Stimulated activated CD8-positive, alpha-beta memory T cell treated with anti-CD3 and anti-CD28 coated beads, Interleukin-2, amount 100 ng/mL, for 1 hour (primary cell): Measurements from ENCODE around the gene PFDN5.
"Not testable (repeated sequence)": the region's sequence is repeated elsewhere in the genome, so short reads cannot be mapped to it uniquely, and the experiment has no call there.

Source experiments
- DNase-seq, 2 donors: peaks; one replicate each; pipeline ENCODE4 v3.0.0-alpha.2; 2020; ENCODE audit warnings: low read depth in 2 of 2

PFDN5 gene

DNA sequence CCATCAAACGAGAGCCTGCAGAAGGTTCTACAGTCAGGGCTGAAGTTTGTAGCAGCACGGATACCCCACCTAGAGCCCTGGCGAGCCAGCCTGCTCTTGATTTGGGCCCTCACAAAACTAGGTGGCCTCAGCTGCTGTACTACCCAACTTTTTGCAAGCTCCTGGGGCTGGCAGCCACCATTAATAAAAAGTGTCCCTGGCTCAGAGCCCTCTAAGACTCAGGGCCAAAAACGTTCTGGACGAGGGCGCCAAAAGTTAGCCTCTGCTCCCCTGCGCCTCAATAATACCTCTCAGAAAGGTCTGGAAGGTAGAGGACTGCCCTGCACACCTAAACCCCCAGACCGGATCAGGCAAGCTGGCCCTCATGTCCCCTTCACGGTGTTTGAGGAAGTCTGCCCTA, 8.9 kb upstream of the PFDN5 start:
- no peak for DNase-seq

DNA sequence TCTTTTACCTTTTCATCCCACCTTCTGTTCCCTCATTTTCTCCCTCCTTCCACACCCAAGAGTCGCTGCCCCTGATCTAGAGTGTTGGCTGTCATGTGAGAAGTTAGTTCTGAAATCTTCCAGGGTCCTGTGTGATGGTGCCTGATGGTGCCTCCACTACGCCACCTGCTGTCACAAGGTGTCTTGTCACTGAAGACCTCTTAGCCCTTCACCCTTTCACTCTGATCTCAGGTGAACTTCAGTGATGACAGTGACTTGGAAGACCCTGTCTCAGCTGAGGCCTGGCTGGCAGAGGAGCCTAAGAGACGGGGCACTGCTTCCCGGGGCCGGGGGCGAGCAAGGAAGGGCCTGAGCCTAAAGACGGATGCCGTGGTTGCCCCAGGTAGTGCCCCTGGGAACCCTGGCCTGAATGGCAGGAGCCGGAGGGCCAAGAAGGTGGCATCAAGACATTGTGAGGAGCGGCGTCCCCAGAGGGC, 7.6 kb upstream of the PFDN5 start:
- peak; percentile 39 to 50 for DNase-seq

DNA sequence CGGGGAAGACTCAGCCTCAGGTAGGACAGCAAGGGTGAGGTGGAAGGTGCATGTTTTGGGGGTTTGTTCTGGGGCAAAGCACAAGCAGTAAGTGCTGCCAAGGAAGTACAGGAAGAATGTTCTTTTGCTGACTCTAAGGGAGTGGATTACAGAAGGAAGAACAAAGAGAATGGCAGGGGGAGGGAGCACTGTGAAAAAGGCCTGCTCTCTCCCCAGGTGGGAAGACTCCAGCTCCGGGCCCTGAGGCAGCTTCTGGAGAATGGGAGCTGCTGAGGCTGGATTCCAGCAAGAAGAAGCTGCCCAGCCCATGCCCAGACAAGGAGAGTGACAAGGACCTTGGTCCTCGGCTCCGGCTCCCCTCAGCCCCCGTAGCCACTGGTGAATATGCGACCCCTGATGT, 7.0 kb upstream of the PFDN5 start:
- DNase-seq: no peak

DNA sequence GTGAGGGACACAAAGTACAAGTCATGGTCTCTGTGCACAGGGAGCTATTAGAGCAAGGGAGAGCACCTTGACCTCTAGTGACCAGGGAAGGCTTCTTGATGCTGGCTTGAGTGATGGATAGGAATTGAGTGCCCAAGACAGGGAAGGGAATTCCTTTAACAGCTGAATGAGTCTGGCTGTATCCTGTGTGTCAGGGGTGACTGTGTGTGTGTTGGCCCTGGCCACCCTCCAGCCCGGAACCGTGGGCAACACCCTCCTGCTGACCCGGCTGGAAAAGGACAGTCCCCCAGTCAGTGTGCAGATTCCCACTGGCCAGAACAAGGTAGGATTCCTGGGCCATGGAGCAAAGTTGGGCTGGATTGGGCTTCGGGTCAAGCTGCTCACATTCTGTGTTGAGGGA, 5.5 kb upstream of the PFDN5 start:
- DNase-seq: no peak

DNA sequence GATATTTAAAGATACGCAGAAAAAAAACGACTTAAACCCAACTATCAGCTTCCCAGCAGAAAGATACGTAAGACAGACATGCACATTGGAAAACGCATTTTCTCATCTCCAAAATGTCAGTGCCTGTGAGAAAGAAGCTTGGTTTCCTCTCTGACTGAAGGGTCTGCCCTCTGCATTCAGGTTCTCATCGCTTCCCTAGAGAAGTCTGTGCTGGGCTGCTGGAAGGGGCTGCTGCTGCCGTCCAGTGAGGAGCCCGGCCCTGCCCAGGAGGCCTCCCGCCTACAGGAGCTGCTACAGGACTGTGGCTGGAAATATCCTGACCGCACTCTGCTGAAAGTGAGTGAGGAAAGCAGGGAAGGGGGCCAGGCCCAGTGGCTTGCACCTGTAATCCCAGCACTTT, 4.7 kb upstream of the PFDN5 start:
- no peak for DNase-seq

DNA sequence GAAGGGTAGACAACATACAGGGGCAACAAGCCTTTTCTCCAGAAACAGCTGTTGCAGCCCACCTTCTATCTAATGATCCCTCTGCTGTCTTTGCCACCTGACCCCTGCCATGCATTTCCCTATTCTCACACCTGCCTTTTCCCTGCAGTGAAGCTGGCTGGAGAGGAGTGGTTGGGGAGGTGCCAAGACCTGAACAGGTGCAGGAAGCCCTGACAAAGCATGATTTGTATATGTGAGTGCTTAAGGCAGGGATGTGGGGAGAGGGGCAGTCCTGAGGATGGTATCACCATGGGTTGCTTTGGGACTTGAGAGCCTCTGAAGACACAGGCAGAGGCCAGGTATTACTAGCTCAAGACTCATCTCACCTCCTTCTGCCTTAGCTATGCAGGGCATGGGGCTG, 2.9 kb upstream of the PFDN5 start:
- no peak for DNase-seq

DNA sequence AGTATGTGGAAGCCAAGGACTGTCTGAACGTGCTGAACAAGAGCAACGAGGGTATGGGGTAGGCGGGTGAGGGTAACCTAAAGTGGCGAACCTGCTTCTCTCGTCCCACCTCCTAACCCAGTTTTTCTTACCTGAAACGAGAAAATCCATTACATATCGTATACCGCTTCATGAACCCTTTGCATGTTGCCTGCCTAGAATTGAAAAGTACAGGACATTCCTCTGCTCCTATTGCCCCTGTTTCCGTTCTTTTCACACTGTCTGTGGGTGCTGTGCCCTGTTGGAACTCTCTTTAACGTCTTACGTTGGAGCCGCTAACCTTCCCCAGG, 513 bp downstream of the PFDN5 start:
- DNase-seq: no peak

DNA sequence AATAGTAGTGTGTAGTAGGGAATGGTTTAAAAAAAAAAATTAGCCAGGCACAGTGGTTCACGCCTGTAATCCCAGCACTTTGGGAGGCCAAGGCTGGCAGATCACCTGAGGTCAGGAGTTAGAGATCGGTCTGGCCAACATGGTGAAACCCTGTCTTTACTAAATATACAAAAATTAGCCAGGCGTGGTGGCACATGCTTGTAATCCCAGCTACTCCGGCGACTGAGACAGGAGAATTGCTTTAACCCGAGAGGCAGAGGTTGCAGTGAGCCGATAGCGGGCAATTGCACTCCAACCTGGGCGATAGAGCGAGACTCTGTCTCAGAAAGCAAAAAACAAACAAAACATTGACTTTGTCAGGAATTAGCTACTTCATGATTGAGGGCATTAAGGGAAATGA, 1.8 kb downstream of the PFDN5 start:
- not testable (repeated sequence) for DNase-seq

DNA sequence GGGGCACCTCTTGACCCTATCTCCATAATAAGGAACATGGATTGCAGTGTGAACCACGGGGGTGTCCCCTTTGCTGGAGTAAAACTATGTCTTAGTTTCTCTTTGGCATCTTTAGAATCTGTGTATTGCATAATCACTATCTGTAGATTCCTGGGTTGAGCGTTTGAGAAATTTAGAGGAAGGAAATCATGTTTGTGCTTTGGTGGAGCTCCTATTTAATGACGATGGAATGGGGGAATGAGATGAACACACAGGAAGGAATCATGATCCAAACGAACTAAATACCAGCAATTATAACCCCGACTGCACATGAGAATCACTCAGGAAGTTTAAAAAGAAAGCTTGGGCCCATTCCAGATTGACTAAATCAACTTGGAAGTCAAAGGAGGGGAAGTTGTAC, 2.8 kb downstream of the PFDN5 start:
- DNase-seq: no peak

DNA sequence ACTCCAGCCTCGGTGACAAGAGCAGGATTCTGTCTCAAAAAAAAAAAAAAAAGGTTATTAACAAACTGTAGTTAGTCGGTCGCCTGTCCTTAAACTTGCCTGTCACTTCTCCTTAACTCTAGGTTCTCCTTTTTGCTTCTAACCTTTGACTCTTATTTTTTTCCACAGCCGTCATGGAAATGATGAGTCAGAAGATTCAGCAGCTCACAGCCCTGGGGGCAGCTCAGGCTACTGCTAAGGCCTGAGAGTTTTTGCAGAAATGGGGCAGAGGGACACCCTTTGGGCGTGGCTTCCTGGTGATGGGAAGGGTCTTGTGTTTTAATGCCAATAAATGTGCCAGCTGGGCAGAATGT, 3.7 kb downstream of the PFDN5 start:
- no peak for DNase-seq

DNA sequence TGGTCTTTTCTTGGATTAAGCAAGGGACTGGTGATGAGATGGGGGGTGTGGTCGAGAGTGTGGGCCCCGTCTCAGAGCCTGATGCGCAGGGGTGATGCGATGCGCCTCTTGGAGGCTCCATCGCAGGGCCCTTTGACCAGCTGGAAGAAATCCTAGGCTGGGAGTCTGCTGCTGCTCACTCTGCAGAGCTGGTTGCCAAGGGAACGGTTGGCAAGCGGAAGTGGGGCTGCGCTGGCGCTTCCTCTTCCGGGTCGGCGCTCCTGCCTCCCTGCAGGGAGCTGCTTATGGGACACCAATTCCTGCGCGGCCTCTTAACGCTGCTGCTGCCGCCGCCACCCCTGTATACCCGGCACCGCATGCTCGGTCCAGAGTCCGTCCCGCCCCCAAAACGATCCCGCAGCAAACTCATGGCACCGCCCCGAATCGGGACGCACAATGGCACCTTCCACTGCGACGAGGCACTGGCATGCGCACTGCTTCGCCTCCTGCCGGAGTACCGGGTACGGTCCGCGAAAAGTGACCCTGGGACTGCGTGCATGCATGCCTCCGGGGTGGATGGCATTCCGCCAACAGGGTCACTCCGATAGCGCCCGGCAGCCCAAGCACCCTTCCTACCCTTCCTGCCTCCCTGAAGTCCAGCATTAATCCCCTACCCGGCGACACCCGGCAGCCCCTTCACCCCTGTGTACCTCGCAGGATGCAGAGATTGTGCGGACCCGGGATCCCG, 4.3 kb downstream of the PFDN5 start, which contains the start of gene MYG1:
Gene MYG1, plus strand, starts transcription at position 242 of the 727 bp plus-strand sequence. Its CDS starts 43 bp downstream, at position 285.
- DNase-seq: peak; percentile 66 to 69

DNA sequence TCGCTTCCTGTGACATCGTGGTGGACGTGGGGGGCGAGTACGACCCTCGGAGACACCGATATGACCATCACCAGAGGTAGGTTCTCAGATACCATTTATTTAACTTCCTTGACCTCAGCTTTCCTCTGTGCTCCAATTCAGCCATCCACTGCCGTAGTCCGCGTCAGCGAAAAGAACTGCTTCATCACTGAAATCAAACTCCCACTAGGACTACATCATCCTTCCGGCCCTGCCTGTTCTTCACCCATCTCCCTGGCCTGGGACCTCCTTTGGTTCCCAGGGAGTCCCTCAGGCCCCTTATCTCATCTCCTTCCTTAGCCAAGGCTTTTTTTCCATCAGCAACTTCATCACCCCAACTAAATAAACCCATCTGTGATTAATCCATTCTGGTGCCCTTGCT, 4.8 kb downstream of the PFDN5 start:
- no peak for DNase-seq

DNA sequence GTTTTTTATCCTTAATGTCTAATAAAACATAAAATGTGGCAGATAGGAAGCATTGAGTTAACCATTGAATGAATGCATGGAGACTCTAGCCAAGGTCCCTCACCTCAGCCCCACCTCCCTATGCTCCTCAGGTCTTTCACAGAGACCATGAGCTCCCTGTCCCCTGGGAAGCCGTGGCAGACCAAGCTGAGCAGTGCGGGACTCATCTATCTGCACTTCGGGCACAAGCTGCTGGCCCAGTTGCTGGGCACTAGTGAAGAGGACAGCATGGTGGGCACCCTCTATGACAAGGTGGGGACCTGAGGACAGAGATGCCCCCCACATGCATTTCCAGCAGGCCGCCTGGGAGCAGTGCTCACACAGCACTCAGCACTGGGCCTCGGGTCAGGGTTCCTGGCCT, 7.6 kb downstream of the PFDN5 start:
- no peak for DNase-seq

DNA sequence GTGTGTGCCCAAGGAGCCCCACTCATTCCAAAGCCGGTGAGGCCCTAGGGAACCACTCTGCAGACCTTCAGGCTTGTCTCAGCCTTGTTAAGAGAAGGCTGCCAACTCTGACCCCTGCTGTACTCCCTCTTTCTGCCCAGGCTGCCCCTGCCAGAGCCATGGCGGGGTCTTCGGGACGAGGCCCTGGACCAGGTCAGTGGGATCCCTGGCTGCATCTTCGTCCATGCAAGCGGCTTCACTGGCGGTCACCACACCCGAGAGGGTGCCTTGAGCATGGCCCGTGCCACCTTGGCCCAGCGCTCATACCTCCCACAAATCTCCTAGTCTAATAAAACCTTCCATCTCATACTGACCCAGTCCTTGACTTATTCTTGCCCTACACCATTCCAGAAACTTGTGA, 11.5 kb downstream of the PFDN5 start:
- DNase-seq: no peak

DNA sequence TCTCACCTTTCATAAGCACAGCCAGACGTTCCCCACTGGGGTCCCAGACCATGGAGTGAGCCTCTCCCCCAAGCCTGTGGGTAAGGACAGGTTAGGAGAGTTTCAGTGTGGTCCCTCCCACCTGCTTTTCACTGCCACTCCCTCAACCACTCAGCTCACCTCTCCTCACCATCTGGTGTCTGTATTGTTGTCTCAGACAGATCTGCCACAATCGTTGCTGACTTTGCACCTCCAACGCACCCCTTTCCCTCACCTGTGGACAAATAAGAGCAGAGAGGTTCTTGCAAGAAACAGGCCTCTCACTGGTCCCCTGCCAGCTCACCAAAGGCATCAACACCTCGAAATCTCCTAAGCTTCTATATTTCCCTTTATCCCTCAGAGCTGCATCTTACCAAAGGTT, 12.9 kb downstream of the PFDN5 start:
- DNase-seq: no peak

DNA sequence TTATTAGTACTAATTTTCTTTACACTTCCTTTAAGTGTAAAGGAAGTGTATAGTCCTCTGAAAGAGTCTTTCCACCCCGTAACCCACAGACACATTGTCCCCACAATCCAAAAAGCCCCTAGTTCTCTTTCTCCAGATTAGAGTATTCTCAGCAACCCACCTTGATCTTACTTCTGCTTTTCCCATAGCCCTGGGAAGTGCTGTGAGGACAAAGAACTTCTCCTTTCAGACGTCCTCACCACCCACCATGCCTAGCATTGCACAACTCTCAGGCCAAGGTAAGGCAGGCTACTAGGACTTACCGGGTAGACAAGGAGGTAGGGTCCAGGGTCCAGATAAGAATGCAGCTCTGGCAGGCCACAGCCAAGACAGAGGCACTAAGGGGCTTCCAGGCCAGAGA, 18.7 kb downstream of the PFDN5 start:
- no peak for DNase-seq

DNA sequence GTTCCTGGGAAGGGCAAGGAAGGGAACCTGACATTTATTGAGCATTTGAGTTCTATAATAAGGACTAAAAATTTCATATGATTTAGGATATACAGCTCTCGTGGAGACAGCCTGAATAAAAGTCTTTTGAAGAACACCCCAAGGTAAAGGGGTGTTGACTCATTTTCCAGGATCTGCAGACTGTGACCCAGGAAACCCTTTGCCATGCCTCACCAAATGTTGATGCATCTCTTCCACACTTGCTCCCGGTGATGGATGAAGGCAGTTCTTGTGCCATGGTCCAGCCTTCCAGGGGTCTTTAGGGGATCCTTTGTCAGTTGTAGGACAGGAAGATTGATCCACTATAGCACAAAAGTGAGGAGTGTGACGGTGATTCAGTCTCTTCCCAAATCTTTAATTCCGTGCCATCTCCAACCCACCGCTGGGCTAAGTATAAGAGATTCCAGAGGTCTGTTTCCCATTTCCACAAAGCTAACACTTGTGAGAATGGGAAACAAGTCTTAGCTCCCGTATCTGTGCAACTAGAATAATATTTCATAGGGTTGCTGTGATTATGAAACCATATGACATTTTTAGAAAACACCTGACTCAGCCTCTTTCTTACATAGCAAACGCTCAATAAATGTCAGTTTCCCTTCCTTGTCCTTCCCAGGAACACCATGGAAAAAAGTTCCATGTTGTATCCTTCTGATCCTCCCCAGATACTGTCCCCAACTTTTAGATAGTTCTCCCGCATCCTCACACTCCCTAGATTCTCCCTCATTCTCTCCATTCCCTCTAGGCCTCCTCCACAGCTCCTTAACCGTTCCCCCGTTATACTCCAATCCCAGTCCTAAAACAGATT, 25.2 kb downstream of the PFDN5 start:
- DNase-seq: no peak

DNA sequence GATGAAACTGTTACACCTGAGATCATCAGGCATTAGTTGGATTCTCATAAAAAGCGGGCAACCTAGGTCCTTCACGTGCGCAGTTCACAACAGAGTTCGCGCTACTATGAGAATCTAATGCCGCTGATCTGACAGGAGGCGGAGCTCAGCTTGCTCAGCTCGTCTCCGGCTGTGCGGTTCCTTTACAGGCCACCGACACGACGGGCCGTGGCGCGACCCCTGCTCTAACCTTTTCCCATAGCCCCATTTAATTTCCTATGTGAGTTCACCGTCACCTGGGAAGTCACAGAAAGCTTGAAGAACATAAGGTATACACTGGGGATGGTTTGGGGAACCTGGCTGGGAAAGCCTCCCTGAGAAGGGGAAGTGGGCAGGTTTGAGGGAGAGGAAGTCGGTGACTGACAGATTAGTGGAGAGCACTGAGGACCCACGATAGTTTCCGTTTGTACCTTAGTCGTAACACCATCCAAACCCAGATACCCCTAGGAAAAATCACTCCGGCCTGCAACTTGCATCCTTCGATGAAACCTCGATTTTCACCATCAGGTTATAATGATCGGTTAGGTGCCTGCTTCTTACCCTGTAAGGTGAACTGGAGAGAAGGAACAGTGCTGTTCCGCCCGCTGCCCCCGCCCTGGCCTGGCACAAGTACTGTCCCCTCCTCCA, 28.9 kb downstream of the PFDN5 start:
- peak; percentile 14 to 34 for DNase-seq

DNA sequence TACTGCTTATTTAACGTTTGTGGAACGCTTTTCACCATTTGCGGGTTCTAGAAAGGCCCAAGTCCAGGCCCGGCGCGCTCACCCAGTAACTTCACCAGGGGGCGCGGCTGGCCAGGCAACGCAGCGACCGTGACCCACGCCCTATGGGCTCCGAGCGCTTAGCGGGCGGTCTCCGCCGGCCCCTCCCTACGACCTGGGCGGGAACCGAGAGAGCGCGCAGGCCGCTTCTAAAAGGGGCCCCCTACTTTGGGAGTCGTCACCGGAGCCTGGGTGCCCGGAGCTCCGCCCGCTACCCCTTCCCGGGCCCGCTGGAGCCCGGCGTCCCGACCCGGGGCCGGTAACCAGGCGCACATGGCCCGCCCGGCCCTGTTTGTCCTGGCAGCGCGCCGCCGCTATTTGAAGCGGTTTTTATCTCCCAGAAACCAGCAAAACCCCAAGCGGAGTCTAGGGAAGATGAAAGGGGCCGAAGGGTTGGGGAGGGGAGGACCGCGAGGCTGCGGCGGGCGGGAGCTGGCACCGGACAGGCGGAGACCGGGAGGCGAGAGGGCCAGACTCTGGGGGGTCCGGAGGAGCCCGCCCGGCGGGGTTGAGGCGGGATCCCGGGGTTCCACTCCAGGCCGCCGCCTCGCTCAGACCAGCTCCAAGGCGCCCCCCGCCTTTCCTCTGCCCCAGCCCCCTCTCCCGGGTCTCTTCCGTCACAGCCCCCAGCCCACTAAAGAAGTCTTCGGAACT, 29.6 kb downstream of the PFDN5 start:
- DNase-seq: peak; percentile 67 to 78

DNA sequence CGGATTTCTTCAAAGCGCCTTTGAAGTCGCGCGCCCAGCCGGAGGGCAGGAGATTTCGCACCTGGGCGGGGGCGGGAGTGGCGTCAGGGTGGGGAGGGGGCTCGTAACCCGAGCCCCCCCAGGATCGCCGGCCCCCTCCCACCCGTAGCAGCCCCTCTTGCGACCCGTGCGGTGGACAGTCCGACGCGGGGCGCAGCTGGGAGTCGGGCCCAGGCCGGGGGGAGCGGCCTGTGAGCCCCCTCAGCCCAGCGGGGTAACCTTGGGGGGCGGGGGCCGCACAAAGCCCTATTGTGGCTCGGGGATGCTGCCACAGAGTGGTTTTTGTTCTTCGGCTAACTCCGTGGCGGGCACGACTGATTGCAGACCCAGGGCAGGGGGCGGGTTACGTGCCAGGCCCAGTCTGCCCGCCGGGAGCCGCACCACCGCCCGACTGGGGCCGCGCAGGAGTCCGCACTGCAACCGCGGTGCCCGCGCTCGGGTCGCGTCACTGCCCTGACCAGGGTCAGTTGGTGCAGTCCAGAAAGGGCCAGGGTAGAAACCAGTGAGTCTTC, 30.2 kb downstream of the PFDN5 start:
- no peak for DNase-seq

DNA sequence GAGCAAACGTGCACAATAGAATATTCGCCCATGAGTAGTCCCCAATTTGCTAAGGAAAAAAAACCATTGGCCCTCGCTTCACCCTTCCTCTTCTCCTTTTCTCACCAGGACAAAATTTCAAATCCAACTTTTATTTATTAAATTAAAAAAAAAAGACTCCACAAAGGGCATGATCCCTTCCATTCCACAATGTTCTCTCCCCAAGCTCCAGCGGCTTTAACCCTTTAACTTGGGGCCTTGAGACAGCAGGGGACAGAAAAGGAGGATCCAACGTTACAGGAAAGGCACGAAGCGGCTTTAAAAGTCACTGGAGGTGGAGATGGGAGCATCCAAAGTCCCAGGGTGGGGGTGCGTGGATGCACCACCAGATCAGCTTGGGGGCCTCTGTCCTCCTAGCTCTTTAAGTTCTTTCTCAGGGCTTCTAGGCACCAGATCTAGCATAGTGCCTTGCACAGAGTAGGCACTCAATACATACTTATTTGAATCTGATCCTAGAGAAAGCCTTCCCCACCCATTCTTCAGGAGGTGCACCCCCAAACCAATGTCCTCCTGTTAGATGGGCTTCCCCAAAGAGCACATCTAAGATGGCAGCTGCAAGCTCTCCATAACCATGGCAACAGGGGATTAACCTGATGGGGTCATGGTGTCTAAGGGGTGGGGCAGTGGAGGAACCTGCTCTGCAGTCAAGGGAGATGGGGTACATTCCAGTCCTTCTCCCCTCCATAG, 31.3 kb downstream of the PFDN5 start:
- DNase-seq: no peak
